ENCODE measurements around the gene S100A8.

S100A8 gene

GRCh38 chr1:153354515-153355193 lies 36.2 kb downstream of the S100A8 start:
- Histone ChIP-seq H3K9ac (no peak overlapping the region), H3K79me2 (no peaks in the 10 kb centered on the region), H3K36me3 (ENCODE audit: control insufficient read depth, insufficient read depth, low read length) (no peaks in the 10 kb centered on the region), H3K4me1 (no peaks in the 10 kb centered on the region), H3K27ac (no peak overlapping the region), H3K4me3 (ENCODE audit: low read depth, low read length) (no peak overlapping the region), H3K4me2 (ENCODE audit: low read length) (no peak overlapping the region), H3K27me3 (ENCODE audit: control insufficient read depth, insufficient read depth, low read length) (no peaks in the 10 kb centered on the region), H3K9me3 (ENCODE audit: control insufficient read depth, low read length) (no peaks in the 10 kb centered on the region), H2AFZ (no peak overlapping the region)
- no peak for TF ChIP-seq CTCF (IDR thresholded peaks at IDR 0.05)

- no peaks in the 10 kb centered on the region for H3K79me2 ChIP-seq
- H3K4me1 ChIP-seq: no peaks in the 10 kb centered on the region
- no peaks in the 10 kb centered on the region for H3K36me3 ChIP-seq (ENCODE audit: control insufficient read depth, insufficient read depth, low read length)
- H3K4me3 ChIP-seq (ENCODE audit: low read depth, low read length): no peak overlapping the region
- no peak overlapping the region for H2AFZ ChIP-seq
- H3K9ac ChIP-seq: no peak overlapping the region
- no peak overlapping the region for H3K27ac ChIP-seq
- H3K27me3 ChIP-seq (ENCODE audit: control insufficient read depth, insufficient read depth, low read length): no peaks in the 10 kb centered on the region
- no peak for TF ChIP-seq CTCF (IDR thresholded peaks at IDR 0.05)
- H3K9me3 ChIP-seq (ENCODE audit: control insufficient read depth, low read length): no peaks in the 10 kb centered on the region
- H3K4me2 ChIP-seq (ENCODE audit: low read length): no peak overlapping the region
These were observed 37.5 kb downstream of the S100A8 start for GRCh38 chr1:153353226-153353947.

- Histone ChIP-seq H3K36me3 (ENCODE audit: control insufficient read depth, insufficient read depth, low read length) (no peaks in the 10 kb centered on the region), H3K79me2 (no peaks in the 10 kb centered on the region), H3K4me3 (ENCODE audit: low read depth, low read length) (no peak overlapping the region), H3K27me3 (ENCODE audit: control insufficient read depth, insufficient read depth, low read length) (no peaks in the 10 kb centered on the region), H2AFZ (no peak overlapping the region), H3K9me3 (ENCODE audit: control insufficient read depth, low read length) (no peaks in the 10 kb centered on the region), H3K4me2 (ENCODE audit: low read length) (no peak overlapping the region), H3K9ac (no peak overlapping the region), H3K4me1 (no peaks in the 10 kb centered on the region), H3K27ac (no peak overlapping the region)
- peak; percentile 72 for TF ChIP-seq CTCF (IDR thresholded peaks at IDR 0.05)
These were observed 38.4 kb downstream of the S100A8 start for GRCh38 chr1:153352523-153352922.

GRCh38 chr1:153350321-153350957 lies 40.4 kb downstream of the S100A8 start:
- H3K27me3 ChIP-seq (ENCODE audit: control insufficient read depth, insufficient read depth, low read length): no peaks in the 10 kb centered on the region
- no peak overlapping the region for H3K9ac ChIP-seq
- no peak overlapping the region for H3K27ac ChIP-seq
- H3K4me3 ChIP-seq (ENCODE audit: low read depth, low read length): no peak overlapping the region
- no peaks in the 10 kb centered on the region for H3K9me3 ChIP-seq (ENCODE audit: control insufficient read depth, low read length)
- H2AFZ ChIP-seq: no peak overlapping the region
- H3K4me1 ChIP-seq: no peaks in the 10 kb centered on the region
- no peaks in the 10 kb centered on the region for H3K36me3 ChIP-seq (ENCODE audit: control insufficient read depth, insufficient read depth, low read length)
- no peak overlapping the region for H3K4me2 ChIP-seq (ENCODE audit: low read length)
- no peak for TF ChIP-seq CTCF (IDR thresholded peaks at IDR 0.05)
- no peaks in the 10 kb centered on the region for H3K79me2 ChIP-seq

Measured in parathyroid adenoma (tissue), 2 donors.